ENCODE data around the gene CSGALNACT2.

- TF ChIP-seq CTCF (IDR thresholded peaks at IDR 0.05) (no peak), EP300 (IDR thresholded peaks at IDR 0.05) (no peak)
These were observed 3.9 kb upstream of the CSGALNACT2 start for GRCh38 chr10:43134126-43134905.
